HS-27A (cell line): Measurements from ENCODE around the gene SLC51B.
"Not testable (repeated sequence)": the region's sequence is repeated elsewhere in the genome, so short reads cannot be mapped to it uniquely, and the experiment has no call there.

ENCODE experiments used
- DNase-seq: peaks from one replicate; pipeline ENCODE4 v3.0.0-alpha.2; 2012; ENCODE audit warnings: low read depth, missing footprints

The SLC51B gene

DNA sequence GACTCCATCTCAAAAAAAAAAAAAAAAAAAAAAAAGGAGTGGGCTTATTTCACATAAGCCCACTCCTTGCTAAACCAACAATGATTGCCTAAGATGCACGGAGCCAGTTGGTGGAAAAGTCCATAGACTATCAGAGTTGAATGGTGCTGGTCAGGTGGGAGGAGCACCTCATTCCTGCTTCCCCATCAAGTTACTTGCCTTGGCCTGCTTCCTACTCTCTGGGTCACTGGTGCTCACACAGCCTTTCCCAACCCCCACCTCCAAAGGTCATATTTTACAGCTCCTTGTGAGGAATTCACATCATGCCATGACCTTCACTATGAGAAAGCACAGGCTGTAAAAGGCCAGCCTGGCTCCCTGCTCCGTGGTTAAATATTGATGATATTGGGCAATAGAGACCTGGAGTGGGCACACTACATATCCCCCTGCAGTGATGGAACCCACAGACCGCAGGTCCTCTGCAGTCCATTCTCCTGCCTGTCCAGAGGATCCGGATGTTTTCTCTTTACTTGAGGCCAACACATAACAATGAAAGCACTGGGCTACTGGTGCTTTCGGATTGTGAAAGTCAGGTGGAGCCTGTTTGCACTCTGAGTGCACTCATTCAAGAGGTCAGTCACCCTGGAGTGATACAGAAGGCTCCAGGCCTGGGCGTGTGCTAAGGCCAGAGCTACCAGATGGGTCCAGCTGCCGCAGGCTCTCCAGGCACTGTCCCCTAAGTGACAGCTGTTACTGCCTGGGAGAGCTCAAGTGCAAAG lies at the start of gene SLC51B:
SLC51B (plus strand) TSS at position 664 of the 758 bp plus-strand sequence. CDS start 4,618 bp downstream, outside the sequence.
- no peak for DNase-seq

GRCh38 chr15:64997066-64997465 lies 48.1 kb upstream of the SLC51B start:
- DNase-seq = no peak

DNA sequence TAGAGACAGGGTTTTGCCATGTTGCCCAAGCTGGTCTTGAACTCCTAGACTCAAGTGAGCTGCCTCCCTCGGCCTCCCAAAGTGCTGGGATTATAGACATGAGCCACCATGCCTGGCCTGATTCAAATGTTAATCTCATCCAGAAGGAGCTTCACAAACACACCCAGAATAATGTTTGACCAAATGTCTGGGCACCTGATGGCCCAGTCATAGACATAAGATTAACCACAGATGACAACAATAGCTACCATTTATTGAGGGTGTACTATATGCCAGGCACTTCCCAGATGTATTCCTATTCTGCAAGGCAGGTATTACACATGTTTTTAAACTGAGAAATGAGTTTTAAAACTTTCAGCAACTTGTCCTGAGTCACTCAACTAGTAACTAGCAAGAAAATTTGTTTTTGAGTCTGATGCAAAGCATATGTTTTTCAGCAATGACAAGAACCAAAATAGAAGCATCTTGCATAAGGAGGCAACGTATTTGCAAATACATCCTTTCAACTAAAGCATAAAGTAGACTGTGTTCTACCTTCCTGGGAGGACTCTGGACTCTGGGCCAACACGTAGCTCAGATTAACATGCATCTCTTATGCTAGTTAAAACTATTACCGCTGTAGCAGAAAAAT lies 47.3 kb upstream of the SLC51B start:
- no peak for DNase-seq

GRCh38 chr15:65004993-65005392 lies 40.2 kb upstream of the SLC51B start:
- DNase-seq = no peak

DNA sequence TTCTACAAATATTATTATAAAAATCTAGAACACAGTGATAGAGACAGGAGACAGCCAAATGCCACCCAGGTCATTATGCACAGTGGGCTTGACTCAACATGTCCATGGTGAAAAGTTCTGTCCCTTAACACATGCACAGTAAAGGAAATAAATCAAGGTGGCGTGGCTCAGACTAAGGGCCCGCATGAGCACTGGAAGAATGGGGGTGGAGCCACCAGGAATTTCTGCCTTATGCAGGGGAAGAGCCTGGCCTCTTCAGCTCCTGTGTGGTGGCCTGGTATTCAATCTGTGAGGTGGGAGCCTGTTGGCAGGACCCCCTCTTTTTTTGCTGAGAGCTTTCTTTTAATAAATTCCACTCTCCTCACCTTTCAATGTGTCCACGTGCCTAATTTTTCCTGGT lies 38.3 kb upstream of the SLC51B start:
- no peak for DNase-seq

DNA sequence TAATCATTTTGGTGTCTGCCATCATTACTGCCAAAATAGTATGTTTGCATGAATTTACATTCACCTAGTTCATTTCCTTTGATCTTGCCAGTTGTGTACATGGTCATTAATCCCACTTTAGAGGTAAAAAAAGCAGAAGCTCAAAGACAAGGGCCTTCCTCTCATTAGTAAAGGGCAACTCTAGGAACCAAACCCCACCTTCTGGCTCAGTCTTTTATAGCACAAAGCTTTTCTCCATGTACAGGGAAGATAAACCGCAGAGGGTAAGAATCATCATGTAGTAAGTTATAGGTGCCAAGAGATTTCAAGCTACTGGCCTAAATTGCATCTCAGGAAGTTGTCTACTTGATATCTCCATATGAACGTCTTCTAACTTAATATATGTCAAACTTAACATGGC lies 36.2 kb upstream of the SLC51B start:
- DNase-seq = no peak

DNA sequence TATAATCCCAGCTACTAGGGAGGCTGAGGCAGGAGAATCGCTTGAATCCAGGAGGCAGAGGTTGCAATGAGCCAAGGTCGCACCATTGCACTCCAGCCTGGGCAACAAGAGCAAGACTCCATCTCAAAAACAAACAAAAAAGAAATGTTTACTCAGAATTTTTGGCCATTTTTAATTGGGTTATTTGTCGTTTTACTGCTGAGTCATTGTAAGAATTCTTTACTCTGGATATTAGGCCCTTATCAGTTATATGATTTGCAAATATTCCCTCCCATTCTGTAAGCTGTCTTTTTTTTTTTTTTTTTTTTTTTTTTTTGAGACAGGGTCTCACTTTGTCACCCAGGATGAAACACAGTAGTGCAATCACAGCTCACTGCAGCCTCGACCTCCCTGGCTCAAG lies 34.0 kb upstream of the SLC51B start:
- not testable (repeated sequence) for DNase-seq

- no peak for DNase-seq
Observed at GRCh38 chr15:65020419-65020818, 24.8 kb upstream of the SLC51B start.

- no peak for DNase-seq
Observed at GRCh38 chr15:65021488-65021887, 23.7 kb upstream of the SLC51B start.

GRCh38 chr15:65026756-65027155 lies 18.4 kb upstream of the SLC51B start:
- no peak for DNase-seq

DNA sequence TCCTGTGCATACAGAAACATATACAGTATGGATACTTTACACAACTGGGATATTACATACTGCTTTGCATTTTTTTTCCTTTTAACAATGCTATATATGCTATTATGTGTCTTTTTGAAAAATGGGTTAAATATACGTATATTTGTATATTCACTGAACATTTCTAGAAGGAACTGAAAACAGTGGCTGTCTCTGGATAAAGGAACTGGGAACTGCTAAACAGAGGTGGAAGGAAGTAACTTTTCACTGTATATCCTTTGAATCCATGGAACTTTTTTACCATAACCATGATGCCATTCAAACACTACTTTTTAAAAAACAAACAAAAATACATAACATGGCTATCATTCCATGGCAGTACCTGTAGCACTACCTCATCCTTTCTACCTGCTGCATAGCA lies 17.6 kb upstream of the SLC51B start:
- no peak for DNase-seq

GRCh38 chr15:65028338-65028737 lies 16.8 kb upstream of the SLC51B start:
- DNase-seq = no peak

DNA sequence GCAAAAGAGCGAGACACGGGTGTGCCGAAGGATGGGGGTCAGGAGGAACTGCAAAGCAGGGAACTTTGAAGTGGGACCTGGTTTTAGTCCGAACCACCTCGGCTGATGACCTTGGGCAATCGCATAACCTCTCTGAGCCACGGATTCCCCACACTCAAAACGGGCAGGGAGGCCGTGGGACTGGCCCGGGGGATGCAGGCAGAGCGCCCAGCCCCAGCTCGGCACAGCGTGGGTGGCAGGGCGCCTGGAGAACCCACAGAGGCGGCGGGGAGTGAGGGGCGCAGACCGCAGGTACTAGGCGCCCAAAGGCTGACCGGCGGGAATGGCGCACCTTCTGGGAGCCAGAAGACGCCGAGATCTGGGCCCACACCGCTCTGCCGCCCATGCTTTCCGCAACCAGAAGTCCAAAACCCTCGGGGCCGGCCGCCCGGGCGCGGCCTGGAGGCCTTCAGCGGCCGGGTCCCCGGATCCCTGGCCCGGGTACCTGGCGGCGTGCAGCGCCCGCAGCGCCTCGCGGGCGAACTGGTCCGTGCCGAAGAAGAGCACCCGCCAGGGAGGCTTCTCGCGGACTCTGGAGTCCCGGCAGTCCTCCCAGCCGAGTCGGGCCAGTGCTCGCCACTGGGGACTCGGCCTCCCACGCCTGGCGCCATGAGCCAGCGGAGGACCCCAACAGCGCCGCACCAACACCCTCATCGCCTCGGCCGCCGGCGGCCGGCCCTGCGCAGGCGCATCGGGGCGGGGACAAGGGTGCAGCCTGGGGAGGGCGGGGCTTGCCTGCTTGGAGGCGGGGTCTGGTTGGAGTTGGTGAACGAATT lies 16.1 kb upstream of the SLC51B start, which contains the start of gene MTFMT:
MTFMT (minus strand) TSS at position 719 of the 815 bp plus-strand sequence; CDS start at position 693, 26 bp downstream.
- DNase-seq = no peak

- no peak for DNase-seq
Observed at GRCh38 chr15:65029736-65030208, 15.4 kb upstream of the SLC51B start.

- no peak for DNase-seq
Observed at GRCh38 chr15:65032801-65033537, 12.2 kb upstream of the SLC51B start.

DNA sequence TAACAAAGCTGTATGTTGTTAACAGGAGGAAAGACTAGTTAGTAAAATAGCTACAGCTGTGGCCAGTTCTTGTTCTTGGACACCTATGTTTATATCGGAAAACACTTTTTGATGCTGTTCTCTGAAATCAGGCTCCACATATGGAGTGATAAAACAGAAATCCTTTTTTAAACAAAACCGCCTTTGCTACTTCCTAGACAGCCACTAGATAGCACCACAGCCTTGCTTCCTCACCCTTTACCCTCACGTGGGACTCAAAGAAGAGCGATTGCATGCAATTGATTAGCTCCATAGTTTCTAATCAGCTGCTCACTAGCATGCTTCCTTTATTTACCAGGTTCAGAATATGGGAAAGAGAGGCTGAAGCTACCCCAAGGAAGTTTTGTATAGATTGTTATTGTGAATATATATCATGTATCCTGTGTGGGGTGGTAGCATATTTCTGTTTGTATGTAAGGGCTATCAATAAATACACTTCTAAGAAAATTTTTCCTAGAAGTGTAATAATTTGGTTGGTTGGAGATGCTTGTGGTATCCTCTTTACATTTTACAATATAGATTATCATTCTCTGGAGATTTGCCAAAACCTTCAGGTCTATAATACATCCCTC lies 11.4 kb upstream of the SLC51B start:
- no peak for DNase-seq

GRCh38 chr15:65034719-65035118 lies 10.5 kb upstream of the SLC51B start:
- no peak for DNase-seq

DNA sequence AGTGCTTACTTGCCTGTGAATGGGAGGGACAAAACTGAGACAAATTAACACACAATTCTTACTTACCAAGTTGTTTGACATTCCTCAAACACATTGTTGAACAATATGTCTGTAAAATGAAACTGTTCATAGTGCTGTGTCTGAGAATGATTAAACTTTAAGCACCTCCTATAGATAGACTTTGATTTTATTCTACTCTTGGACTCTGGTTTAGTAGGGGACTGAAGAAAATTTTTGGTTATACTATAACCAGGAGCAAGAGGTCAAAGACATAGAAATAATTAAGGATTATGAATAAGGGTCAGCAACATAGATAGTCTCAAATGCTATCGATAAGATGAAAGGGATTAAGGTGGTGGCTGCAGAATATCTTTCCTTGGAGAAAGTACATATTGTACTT lies 7.9 kb upstream of the SLC51B start:
- no peak for DNase-seq

- DNase-seq = no peak
Observed at GRCh38 chr15:65038428-65038827, 6.8 kb upstream of the SLC51B start.

- no peak for DNase-seq
Observed at GRCh38 chr15:65038836-65039235, 6.4 kb upstream of the SLC51B start.

- DNase-seq = no peak
Observed at GRCh38 chr15:65040461-65040860, 4.7 kb upstream of the SLC51B start.
